Anterior cingulate cortex (tissue), 58 donors: Measurements from ENCODE around the gene ANKS1A.
"Not testable (repeated sequence)": the region's sequence is repeated elsewhere in the genome, so short reads cannot be mapped to it uniquely, and the experiment has no call there.

Experiments
- DNase-seq, 58 donors: peaks; one replicate each; lab custom pipeline; 2025; lab: John Stamatoyannopoulos, UW

The ANKS1A gene

GRCh38 chr6:34917626-34918285 lies 28.7 kb downstream of the ANKS1A start:
- DNase-seq: peak in 1 of 58 donors; percentile 21

DNA sequence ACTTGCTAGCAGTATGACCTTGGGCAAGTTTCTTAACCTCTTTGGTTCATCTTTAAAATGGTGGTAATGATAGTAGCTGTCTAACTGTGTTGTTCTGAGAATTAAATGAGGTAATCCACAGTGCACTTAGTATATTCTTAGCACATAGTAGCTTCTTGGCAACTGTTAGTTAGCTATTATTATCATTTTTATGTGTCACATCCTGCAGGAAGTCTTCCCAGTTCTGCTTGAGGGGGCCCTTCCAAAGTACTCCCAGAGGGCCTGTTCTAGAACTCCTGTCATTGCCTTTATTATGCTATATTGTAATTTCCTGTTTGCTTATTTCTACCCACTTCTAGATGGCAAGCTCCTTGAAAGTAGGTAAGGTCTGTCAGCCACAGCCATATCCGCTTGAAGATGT lies 30.6 kb downstream of the ANKS1A start:
- no peak for DNase-seq

DNA sequence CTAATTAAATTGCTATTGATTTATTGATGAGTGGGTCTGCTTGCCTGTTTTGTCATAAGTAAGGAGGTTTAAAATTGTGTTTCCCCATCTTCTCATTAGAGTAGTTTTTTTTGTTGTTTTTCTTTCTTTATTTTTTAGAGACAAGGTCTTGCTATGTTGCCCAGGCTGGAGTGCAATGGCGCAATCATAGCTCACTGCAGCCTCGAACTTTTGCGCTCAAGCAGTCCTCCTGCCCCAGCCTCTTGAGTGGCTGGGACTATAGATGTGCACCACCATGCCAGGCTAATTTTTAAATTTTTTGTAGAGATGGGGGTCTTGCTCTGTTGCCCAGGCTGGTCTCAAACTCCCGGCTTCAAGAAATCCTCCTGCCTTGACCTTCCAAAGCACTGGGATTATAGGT lies 31.0 kb downstream of the ANKS1A start:
- DNase-seq: no peak

DNA sequence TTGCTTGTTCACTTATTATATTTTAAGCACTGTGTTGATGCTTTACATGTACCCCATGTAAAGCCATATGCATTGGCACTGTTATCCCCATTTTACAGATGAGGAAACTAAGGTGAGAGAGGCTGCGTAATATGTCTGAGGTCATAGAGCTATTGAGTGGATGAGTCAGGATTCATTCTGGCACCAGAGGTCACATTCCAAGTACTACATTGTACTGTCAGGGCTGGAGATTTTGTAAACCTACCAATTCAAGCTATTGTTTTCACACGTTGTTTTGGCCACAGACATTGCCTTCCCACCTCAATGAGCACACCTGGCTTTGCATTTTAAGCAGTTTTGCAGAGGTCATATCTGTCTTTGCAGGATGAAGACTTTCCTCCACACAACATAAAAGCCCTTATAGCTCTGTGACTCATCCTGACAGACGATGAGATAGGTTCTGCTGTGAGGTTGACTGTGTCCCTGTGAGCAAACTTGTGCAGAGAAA lies 33.2 kb downstream of the ANKS1A start:
- DNase-seq: no peak

GRCh38 chr6:34924831-34925625 lies 36.0 kb downstream of the ANKS1A start:
- no peak for DNase-seq

- no peak for DNase-seq
Observed at GRCh38 chr6:34926655-34927054, 37.6 kb downstream of the ANKS1A start.

GRCh38 chr6:34928220-34928619 lies 39.2 kb downstream of the ANKS1A start:
- no peak for DNase-seq

- DNase-seq: no peak
Observed at GRCh38 chr6:34928695-34929094, 39.6 kb downstream of the ANKS1A start.

- DNase-seq: no peak
Observed at GRCh38 chr6:34929241-34929978, 40.4 kb downstream of the ANKS1A start.

GRCh38 chr6:34930221-34930620 lies 41.2 kb downstream of the ANKS1A start:
- no peak for DNase-seq

DNA sequence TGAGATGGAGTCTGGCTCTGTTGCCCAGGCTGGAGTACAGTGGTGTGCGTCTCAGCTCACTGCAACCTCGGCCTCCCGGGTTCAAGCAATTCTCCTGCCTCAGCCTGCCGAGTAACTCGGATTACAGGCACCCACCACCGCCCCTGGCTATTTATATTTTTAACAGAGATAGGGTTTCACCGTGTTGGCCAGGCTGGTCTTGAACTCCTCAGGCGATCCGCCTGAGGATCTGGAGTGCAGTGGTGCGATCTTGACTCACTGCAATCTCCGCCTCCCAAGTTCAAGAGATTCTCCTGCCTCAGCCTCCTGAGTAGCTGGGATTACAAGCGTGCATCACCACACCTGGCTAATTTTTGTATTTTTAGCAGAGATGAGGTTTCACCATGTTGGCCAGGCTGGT lies 43.1 kb downstream of the ANKS1A start:
- DNase-seq: not testable (repeated sequence)

DNA sequence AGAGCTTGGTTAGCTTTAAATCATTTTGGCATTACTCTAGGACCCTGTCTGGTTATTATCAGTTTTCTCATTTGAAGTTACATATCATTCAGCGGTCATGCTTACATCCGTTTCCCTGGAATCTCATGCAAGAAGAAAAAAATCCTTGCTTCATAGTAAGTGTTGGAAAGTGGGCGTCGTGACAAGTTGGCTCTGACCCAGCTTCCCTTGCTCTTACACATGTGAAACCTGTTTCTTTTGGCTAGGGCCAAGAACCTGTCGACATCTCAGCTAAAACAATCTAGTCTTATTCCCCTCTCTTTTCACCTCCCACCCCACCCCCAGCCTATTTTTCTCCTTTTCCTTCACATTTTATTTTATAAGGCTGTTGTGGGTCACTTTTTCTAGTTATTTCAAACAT lies 45.5 kb downstream of the ANKS1A start:
- DNase-seq: peak in 7 of 58 donors; percentile 2 to 13 (median 5)

DNA sequence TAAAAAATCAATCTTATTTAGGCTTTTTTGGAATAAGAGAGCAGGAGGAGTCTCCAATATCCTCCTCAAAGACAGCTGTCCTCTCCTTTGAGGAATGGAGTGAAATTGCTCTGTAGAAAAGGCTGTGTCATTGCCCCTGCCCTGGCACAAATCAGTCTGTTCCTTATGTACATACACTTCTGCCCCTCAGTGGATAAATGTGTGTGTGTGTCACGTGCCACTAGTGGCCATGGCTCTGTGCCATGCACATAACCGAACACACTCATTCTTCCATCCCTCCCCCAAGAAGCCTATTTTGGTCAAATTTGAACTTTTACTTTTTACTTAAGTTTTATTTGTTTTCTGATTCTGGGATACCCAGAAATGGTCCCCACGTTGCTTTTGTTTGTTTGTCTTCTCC lies 49.2 kb downstream of the ANKS1A start:
- no peak for DNase-seq

DNA sequence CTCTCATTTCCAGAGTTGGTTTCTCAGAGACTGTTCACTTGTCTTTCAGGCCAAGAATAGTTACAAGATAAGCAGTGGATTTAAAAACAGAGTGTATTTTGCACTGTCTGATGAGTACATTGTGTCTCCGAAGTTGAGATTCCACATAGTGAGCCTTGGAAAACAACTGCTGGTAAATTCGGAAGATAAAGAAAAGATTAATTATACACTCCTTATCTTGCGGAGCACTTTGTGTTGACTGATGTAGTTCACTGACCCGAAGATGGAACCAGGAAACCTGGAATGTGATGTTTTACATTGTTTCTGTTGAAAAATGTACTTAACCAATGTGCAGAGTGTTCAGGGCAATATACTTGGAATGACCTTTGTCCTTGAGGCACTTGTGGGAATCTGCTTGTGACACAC lies 51.0 kb downstream of the ANKS1A start:
- no peak for DNase-seq

- no peak for DNase-seq
Observed at GRCh38 chr6:34941421-34941820, 52.4 kb downstream of the ANKS1A start.

DNA sequence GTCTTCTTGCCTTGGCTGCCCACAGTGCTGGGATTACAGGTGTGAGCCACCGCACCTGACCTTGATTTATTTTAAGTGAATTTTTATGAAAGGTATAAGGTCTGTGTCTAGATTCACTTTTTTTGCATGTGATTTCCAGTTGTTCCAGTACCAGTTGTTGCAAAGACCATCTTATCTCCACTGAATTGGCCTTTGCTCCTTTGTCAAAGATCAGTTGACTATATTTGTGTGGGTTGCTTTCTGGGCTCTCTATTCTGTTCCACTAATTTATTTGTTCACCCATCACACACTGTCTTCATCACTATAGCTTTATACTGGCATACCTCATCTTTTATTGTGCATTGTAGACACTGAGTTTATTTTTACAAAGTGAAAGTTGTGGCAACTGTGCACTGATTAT lies 56.3 kb downstream of the ANKS1A start:
- DNase-seq: no peak

DNA sequence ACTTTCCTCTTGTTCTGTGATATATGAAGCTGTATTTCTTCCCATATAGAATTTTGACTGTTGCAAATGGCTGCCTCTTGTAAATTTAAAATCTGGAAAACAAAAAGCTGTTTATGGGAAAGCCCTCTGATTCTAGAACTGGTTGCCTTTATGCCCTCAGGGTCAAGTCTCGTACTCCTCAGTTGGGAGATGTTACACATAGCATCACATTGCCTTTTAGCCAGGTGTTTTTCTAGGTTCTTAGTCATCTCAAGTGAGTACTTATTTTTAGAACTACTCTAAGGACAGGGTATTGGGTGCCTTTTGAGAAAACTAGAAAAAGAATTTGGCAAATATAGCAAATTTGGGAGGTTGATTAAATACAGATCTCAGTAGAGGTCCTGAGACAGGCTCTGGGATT lies 58.5 kb downstream of the ANKS1A start:
- DNase-seq: no peak

- no peak for DNase-seq
Observed at GRCh38 chr6:34949636-34950035, 60.6 kb downstream of the ANKS1A start.

- no peak for DNase-seq
Observed at GRCh38 chr6:34950849-34951248, 61.8 kb downstream of the ANKS1A start.

DNA sequence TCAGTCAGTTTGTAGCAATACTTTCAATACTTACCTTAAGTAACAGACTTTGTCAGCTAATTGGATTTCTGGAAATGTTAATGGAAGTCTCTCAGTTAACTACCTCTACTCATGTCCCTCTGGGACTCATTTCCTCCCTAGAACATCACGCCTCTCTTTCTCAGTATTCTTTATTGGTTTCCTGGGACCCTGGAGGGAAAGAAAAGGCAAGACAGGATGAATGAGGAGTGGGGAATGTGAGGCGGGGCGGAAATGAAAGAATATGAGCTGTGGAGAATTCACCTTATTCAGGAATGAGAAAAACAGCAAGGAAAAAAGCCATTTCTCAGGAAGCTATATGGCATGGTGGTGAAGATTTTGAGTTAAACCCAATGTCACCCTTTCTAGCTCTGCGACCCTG lies 62.7 kb downstream of the ANKS1A start:
- no peak for DNase-seq
